B cell (primary cell): ENCODE data around the gene PADI3. TPM values are rescaled to one million over a fixed set of nuclear protein-coding genes. Genes with fewer than 3 reads are reported as not detected.

Experiments used
- ATAC-seq: fragments of 200-7000 bp; cut with Tn5 transposase; one replicate; pipeline ENCODE4 v1.10.0; 2021; ENCODE audit warnings: low read depth, mild to moderate bottlenecking, moderate number of reproducible peaks, moderate library complexity
- CTCF ChIA-PET: fragments of 350-600 bp; sonication (Branson Sonifier 250); formaldehyde crosslinking; loops from one replicate; lab custom pipeline; 2021; ENCODE audit warnings: antibody characterized with exemption, inconsistent platforms; lab: Charles Lee
- POLR2A ChIA-PET: fragments of 350-600 bp; sonication (Branson Sonifier 250); formaldehyde crosslinking; loops from one replicate; lab custom pipeline; 2021; ENCODE audit warnings: antibody characterized with exemption; lab: Charles Lee
- DNase-seq: peaks from one replicate; pipeline ENCODE4 v3.0.0; 2013
- H2AFZ ChIP-seq: 2 replicates; pipeline ENCODE4 v1.6.1; 2012; ENCODE audit warnings: mild to moderate bottlenecking, low read depth, low read length; ENCODE audit not compliant: insufficient read depth, poor library complexity, severe bottlenecking
- H3K27ac ChIP-seq, 2 donors: 1 replicate in 1 of 2; 2 replicates in 1 of 2; pipeline ENCODE4 v1.5.1; 2012 to 2013; ENCODE audit warnings: low read length in 2 of 2, mild to moderate bottlenecking in 2 of 2, moderate library complexity in 1 of 2
- H3K27me3 ChIP-seq, 4 experiments: fragments of 200-600 bp in 1 of 4; sonication (generic) in 1 of 4; replicated peaks in 1 of 4; 1 replicate in 2 of 4; 2 replicates in 2 of 4; pipeline versions ENCODE4 v1.6.1 to v1.7.0; 2013 to 2016; ENCODE audit warnings: low read length in 3 of 4, mild to moderate bottlenecking in 2 of 4, mixed read lengths in 1 of 4, moderate library complexity in 1 of 4; ENCODE audit not compliant: insufficient read depth in 4 of 4, control insufficient read depth in 3 of 4; ENCODE audit errors: control extremely low read depth in 1 of 4
- H3K36me3 ChIP-seq, 2 experiments: replicated peaks in 1 of 2; 1 replicate in 1 of 2; 2 replicates in 1 of 2; pipeline versions ENCODE4 v1.6.1 to v1.7.1; 2013; ENCODE audit warnings: low read length in 1 of 2; ENCODE audit not compliant: insufficient read depth in 2 of 2, control insufficient read depth in 1 of 2; ENCODE audit errors: control extremely low read depth in 1 of 2, extremely low read depth in 1 of 2
- H3K4me1 ChIP-seq, 2 donors: fragments of 200-600 bp in 1 of 2; sonication (generic) in 1 of 2; 1 replicate in 1 of 2; 2 replicates in 1 of 2; pipeline versions ENCODE4 v1.5.1 to v1.6.1; 2013 to 2017; ENCODE audit warnings: low read length in 2 of 2; ENCODE audit not compliant: control insufficient read depth in 2 of 2, insufficient read depth in 2 of 2
- H3K4me2 ChIP-seq: replicated peaks from 2 replicates; pipeline ENCODE3; 2012; ENCODE audit warnings: mild to moderate bottlenecking, low read depth, low read length; ENCODE audit not compliant: poor library complexity, severe bottlenecking
- H3K4me3 ChIP-seq, 5 experiments: fragments of 200-600 bp in 1 of 5; sonication (generic) in 1 of 5; 1 replicate in 3 of 5; 2 replicates in 2 of 5; pipeline versions ENCODE4 v1.5.1 to v1.7.0; 2011 to 2016; ENCODE audit warnings: low read length in 4 of 5, mild to moderate bottlenecking in 4 of 5, low read depth in 2 of 5, control low read depth in 1 of 5, moderate library complexity in 1 of 5; ENCODE audit not compliant: insufficient read depth in 1 of 5; ENCODE audit errors: control extremely low read depth in 1 of 5, extremely low read depth in 1 of 5
- H3K79me2 ChIP-seq: fragments of 200-600 bp; sonication (generic); one replicate; pipeline ENCODE4 v1.6.0; 2016; ENCODE audit warnings: low read length; ENCODE audit not compliant: control insufficient read depth, insufficient read depth
- H3K9ac ChIP-seq: fragments of 200-600 bp; sonication (generic); 2 replicates; pipeline ENCODE4 v1.6.1; 2017; ENCODE audit warnings: mild to moderate bottlenecking, low read length, moderate library complexity
- H3K9me3 ChIP-seq, 3 donors: one replicate each; pipeline versions ENCODE4 v1.6.1 to v1.7.1; 2013; ENCODE audit warnings: low read length in 2 of 3; ENCODE audit not compliant: control insufficient read depth in 2 of 3, insufficient read depth in 1 of 3; ENCODE audit errors: control extremely low read depth in 1 of 3
- H4K20me1 ChIP-seq: 2 replicates; pipeline ENCODE4 v1.6.0; 2012; ENCODE audit warnings: mild to moderate bottlenecking, low read length; ENCODE audit not compliant: insufficient read depth, control insufficient read depth, poor library complexity, severe bottlenecking
- H3K27ac Mint-ChIP-seq: one replicate; pipeline ENCODE4 v1.8.0; 2021; ENCODE audit warnings: mixed read lengths
- H3K27me3 Mint-ChIP-seq: one replicate; pipeline ENCODE4 v1.8.0; 2021; ENCODE audit warnings: mixed read lengths
- H3K4me1 Mint-ChIP-seq: one replicate; pipeline ENCODE4 v1.8.0; 2021; ENCODE audit warnings: mixed read lengths
- H3K4me3 Mint-ChIP-seq: one replicate; pipeline ENCODE4 v1.8.0; 2021; ENCODE audit warnings: mixed read lengths
- H3K9me3 Mint-ChIP-seq: one replicate; pipeline ENCODE4 v1.8.0; 2022; ENCODE audit warnings: mixed read lengths; ENCODE audit not compliant: insufficient read depth
- EZH2 ChIP-seq: IDR thresholded peaks from 2 replicates; pipeline ENCODE4 v1.6.1; 2012; ENCODE audit warnings: borderline replicate concordance, low read depth, mild to moderate bottlenecking, moderate library complexity, low read length; ENCODE audit not compliant: insufficient read depth, poor library complexity, severe bottlenecking
- WGBS: methylation state at CpG from one replicate; pipeline ENCODE4 v1.1.5; 2013; ENCODE audit warnings: missing lambda C conversion rate; ENCODE audit not compliant: insufficient coverage; 5-methylcytosine and 5-hydroxymethylcytosine counted together
- intact Hi-C: fragments of 100-400 bp; cut with micrococcal nuclease; formaldehyde crosslinking; loops from one replicate; pipeline ENCODE4 v1.10.0; 2022
- polyA plus RNA-seq: library from polyadenylated mRNA; depleted of rRNA; stranded (reverse); fragments of >200 nt; gene quantifications from 2 replicates; pipeline ENCODE4 v1.2.3, GENCODE V29; 2012
- total RNA-seq, 2 donors: library from RNA; stranded (reverse); fragments of 120-200 nt in 1 of 2; gene quantifications; 1 replicate in 1 of 2; 2 replicates in 1 of 2; pipeline versions ENCODE4 v1.2.3 to v1.2.4, GENCODE V29; 2013 to 2022
- TF ChIP-seq, protein P1 (sequence below): fragments of 200-600 bp; IDR thresholded peaks from one replicate; pipeline ENCODE4 v1.8.0; 2022; ENCODE audit warnings: antibody characterized with exemption, mild to moderate bottlenecking

Gene PADI3
- total and polyA plus RNA-seq, 2 donors (not counting 1 experiment from before 2014, with no cell fraction given): not detected

- H3K9ac ChIP-seq: no peak overlapping the region
- peaks cover 32% of the 10 kb centered on the region for H3K4me1 Mint-ChIP-seq
- H3K4me3 Mint-ChIP-seq: peak overlapping the region; percentile 85
- peaks cover 6% of the 10 kb centered on the region for H3K27me3 Mint-ChIP-seq
- H2AFZ ChIP-seq: no peak overlapping the region
- peaks cover 22% of the 10 kb centered on the region in 2 donors for H3K4me1 ChIP-seq
- H3K27ac Mint-ChIP-seq: peak overlapping the region; percentile 60
- peak overlapping the region; percentile 53 for H3K4me2 ChIP-seq
- POLR2A ChIA-PET: interaction anchor here (0.7 to 1.1 kb wide), 3 partner anchors 41 to 304 kb away, joined by 3 to 7 read pairs (median 4); no protein-coding TSS in a partner anchor
- CTCF ChIA-PET: interaction anchor here (0.8 to 6.0 kb wide), 4 partner anchors 27 to 83 kb away, joined by 3 to 42 read pairs (median 17); no protein-coding TSS in a partner anchor
- no peaks in the 10 kb centered on the region for H4K20me1 ChIP-seq
- H3K79me2 ChIP-seq: no peaks in the 10 kb centered on the region
- ATAC-seq: peak; percentile 80
- H3K9me3 ChIP-seq: no peaks in the 10 kb centered on the region
- no peaks in the 10 kb centered on the region for H3K36me3 ChIP-seq
- intact Hi-C loops: loop anchor here (1.0 kb wide), 1 partner anchor 67 kb away; no protein-coding TSS in a partner anchor
- no peak for TF ChIP-seq EZH2
- TF ChIP-seq, protein P1, sequence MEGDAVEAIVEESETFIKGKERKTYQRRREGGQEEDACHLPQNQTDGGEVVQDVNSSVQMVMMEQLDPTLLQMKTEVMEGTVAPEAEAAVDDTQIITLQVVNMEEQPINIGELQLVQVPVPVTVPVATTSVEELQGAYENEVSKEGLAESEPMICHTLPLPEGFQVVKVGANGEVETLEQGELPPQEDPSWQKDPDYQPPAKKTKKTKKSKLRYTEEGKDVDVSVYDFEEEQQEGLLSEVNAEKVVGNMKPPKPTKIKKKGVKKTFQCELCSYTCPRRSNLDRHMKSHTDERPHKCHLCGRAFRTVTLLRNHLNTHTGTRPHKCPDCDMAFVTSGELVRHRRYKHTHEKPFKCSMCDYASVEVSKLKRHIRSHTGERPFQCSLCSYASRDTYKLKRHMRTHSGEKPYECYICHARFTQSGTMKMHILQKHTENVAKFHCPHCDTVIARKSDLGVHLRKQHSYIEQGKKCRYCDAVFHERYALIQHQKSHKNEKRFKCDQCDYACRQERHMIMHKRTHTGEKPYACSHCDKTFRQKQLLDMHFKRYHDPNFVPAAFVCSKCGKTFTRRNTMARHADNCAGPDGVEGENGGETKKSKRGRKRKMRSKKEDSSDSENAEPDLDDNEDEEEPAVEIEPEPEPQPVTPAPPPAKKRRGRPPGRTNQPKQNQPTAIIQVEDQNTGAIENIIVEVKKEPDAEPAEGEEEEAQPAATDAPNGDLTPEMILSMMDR: no peak
- H3K9me3 Mint-ChIP-seq: no peaks in the 10 kb centered on the region
- no peak overlapping the region for H3K4me3 ChIP-seq
- no peak overlapping the region for H3K27ac ChIP-seq
- DNase-seq: peak; percentile 67
- WGBS: 42% methylated on average over 2 of the region's 2 CpGs
- peaks cover 0 to 7% (median 0%) of the 10 kb centered on the region in 4 experiments for H3K27me3 ChIP-seq
These were observed 40.9 kb upstream of the PADI3 start for GRCh38 chr1:17207966-17208418.

- no peak for ATAC-seq
- intact Hi-C loops: loop anchor here (1.0 kb wide), 1 partner anchor 67 kb away; no protein-coding TSS in a partner anchor
- H3K27ac ChIP-seq: no peak overlapping the region
- no peaks in the 10 kb centered on the region for H3K36me3 ChIP-seq
- TF ChIP-seq EZH2: no peak
- H3K27me3 ChIP-seq: peaks cover 0 to 13% (median 2%) of the 10 kb centered on the region in 4 experiments
- no peaks in the 10 kb centered on the region for H3K79me2 ChIP-seq
- H3K27me3 Mint-ChIP-seq: peaks cover 12% of the 10 kb centered on the region
- no peak overlapping the region for H3K9ac ChIP-seq
- CTCF ChIA-PET: interaction anchor here (0.8 to 6.0 kb wide), 3 partner anchors 27 to 83 kb away, joined by 3 to 42 read pairs (median 27); no protein-coding TSS in a partner anchor
- H3K27ac Mint-ChIP-seq: no peak overlapping the region
- no peak for DNase-seq
- H2AFZ ChIP-seq: no peak overlapping the region
- H3K4me2 ChIP-seq: peak overlapping the region; percentile 53
- H3K9me3 Mint-ChIP-seq: no peaks in the 10 kb centered on the region
- no peaks in the 10 kb centered on the region for H3K9me3 ChIP-seq
- no peak overlapping the region for H3K4me3 ChIP-seq
- H3K4me3 Mint-ChIP-seq: no peak overlapping the region
- POLR2A ChIA-PET: interaction anchor here (0.7 to 1.1 kb wide), 3 partner anchors 41 to 305 kb away, joined by 3 to 7 read pairs (median 4); no protein-coding TSS in a partner anchor
- WGBS: 85% methylated on average over 3 of the region's 3 CpGs
- peaks cover 22 to 23% of the 10 kb centered on the region in 2 donors for H3K4me1 ChIP-seq
- peaks cover 36% of the 10 kb centered on the region for H3K4me1 Mint-ChIP-seq
- H4K20me1 ChIP-seq: no peaks in the 10 kb centered on the region
These were observed 40.4 kb upstream of the PADI3 start for GRCh38 chr1:17208546-17208945.
